Adrenal gland (tissue), 12 donors: ENCODE data around the gene C8G. TPM values are rescaled to one million over a fixed set of nuclear protein-coding genes. Genes with fewer than 3 reads are reported as not detected.

ENCODE experiments used
- DNase-seq, 7 donors: peaks; one replicate each; pipeline ENCODE4 v3.0.0-alpha.2; 2019 to 2020
- H3K27ac ChIP-seq, 5 donors: fragments of 200-600 bp; sonication (generic) in 4 of 5; 1 replicate in 3 of 5; 2 replicates in 2 of 5; pipeline versions ENCODE4 v1.5.1 to v1.8.0; 2016 to 2020; ENCODE audit warnings: mild to moderate bottlenecking in 1 of 5
- H3K27me3 ChIP-seq: fragments of 200-600 bp; 2 replicates; pipeline ENCODE4 v1.8.0; 2021
- H3K36me3 ChIP-seq, 2 donors: fragments of 200-600 bp; replicated peaks in 1 of 2; 1 replicate in 1 of 2; 2 replicates in 1 of 2; pipeline versions ENCODE4 v1.5.1 to v1.8.0; 2018 to 2022
- H3K4me1 ChIP-seq, 2 donors: fragments of 200-600 bp; replicated peaks in 1 of 2; 1 replicate in 1 of 2; 2 replicates in 1 of 2; pipeline versions ENCODE4 v1.5.1 to v1.8.0; 2018 to 2021
- H3K4me3 ChIP-seq, 4 donors: fragments of 200-600 bp; sonication (generic) in 3 of 4; one replicate each; pipeline ENCODE4 v1.5.1; 2016 to 2018
- H3K9me3 ChIP-seq, 3 donors: fragments of 200-600 bp; sonication (generic) in 1 of 3; replicated peaks in 1 of 3; 1 replicate in 2 of 3; 2 replicates in 1 of 3; pipeline versions ENCODE4 v1.5.1 to v1.8.0; 2016 to 2021
- CTCF ChIP-seq, 6 experiments: fragments of 450-650 bp in 4 of 6; fragments of 200-600 bp in 2 of 6; sonication (generic) in 1 of 6; IDR thresholded peaks; 1 replicate in 5 of 6; 2 replicates in 1 of 6; pipeline versions ENCODE4 v1.5.1 to v1.8.0; 2016 to 2021; ENCODE audit warnings: antibody characterized with exemption in 6 of 6, mild to moderate bottlenecking in 2 of 6, moderate library complexity in 1 of 6
- POLR2A ChIP-seq, 2 donors: fragments of 450-650 bp; IDR thresholded peaks; one replicate each; pipeline ENCODE4 v1.6.1; 2017; ENCODE audit warnings: antibody characterized with exemption in 2 of 2, mild to moderate bottlenecking in 2 of 2, moderate library complexity in 1 of 2
- WGBS, 4 donors: extraction: QIAGEN DNeasy Blood & Tissue Kit in 2 of 4; methylation state at CpG; one replicate each; pipeline versions ENCODE4 v1.1.5 to v1.1.7; 2013 to 2017; 5-methylcytosine and 5-hydroxymethylcytosine counted together
- intact Hi-C, 2 donors: fragments of 100-400 bp; cut with DNase I; formaldehyde crosslinking; loops; one replicate each; pipeline versions ENCODE4 v1.14.1 to v1.15.0; 2022 to 2023
- polyA plus RNA-seq, 3 donors: library from polyadenylated mRNA; stranded (reverse); fragments of 200-250 nt in 2 of 3; fragments of 350-450 nt in 1 of 3; fragmentation: Illumina TruSeq in 1 of 3; extraction: RNeasy Lipid Tissue Mini Kit (QIAGEN cat#74804) in 1 of 3; gene quantifications; one replicate each; pipeline ENCODE4 v1.2.3, GENCODE V29; 2013 to 2014
- total RNA-seq, 9 donors: library from RNA; depleted of rRNA in 4 of 9; stranded (reverse); fragments of >200 nt in 4 of 9; fragments of 120-200 nt in 1 of 9; fragmentation: NEBNext Ultra II Directional in 1 of 9; extraction: Animal tissue kit (Norgen Biotek cat#: 25700) in 1 of 9; gene quantifications; one replicate each; pipeline versions ENCODE4 v1.1.0 to v1.2.4, GENCODE V29; 2013 to 2023
- donor health status: healthy with polysubstance abuse.
- donor health status: Bipolar disorder and iron deficiency.
- donor health status: DM: yes; HTN: yes; CAD: no.
- donor health status: DM: no; HTN: no; CAD: no.
- donor health status: DM: no; HTN: no; CAD: no.
- donor health status: DM: yes; HTN: yes; CAD: no.

Gene C8G
- total and polyA plus RNA-seq, 12 donors = 0.68 to 5.5 (median 2.2) TPM; not detected in 6

- DNase-seq = no peak
- H3K9me3 ChIP-seq = no peaks in the 10 kb centered on the region
- H3K4me3 ChIP-seq = no peak overlapping the region
- intact Hi-C loops = no loop called here
- H3K27ac ChIP-seq = peak overlapping the region in 1 of 5 donors; percentile 29
- H3K4me1 ChIP-seq = peaks cover 0 to 8% of the 10 kb centered on the region in 2 donors
- WGBS, 4 donors = 89 to 97% (median 94%) methylated on average over 6 to 15 of the region's 15 CpGs
- TF ChIP-seq POLR2A (IDR thresholded peaks at IDR 0.05) (no peak), CTCF (IDR thresholded peaks at IDR 0.05) (no peak)
- no peaks in the 10 kb centered on the region for H3K36me3 ChIP-seq
- H3K27me3 ChIP-seq = no peaks in the 10 kb centered on the region
These were observed 18.3 kb downstream of the C8G start for GRCh38 chr9:136963341-136963740.

GRCh38 chr9:136963751-136964150 is 18.7 kb downstream of the C8G start:
- Histone ChIP-seq H3K9me3 (no peaks in the 10 kb centered on the region), H3K27me3 (no peaks in the 10 kb centered on the region), H3K36me3 (no peaks in the 10 kb centered on the region), H3K27ac (peak overlapping the region in 1 of 5 donors; percentile 29), H3K4me3 (no peak overlapping the region), H3K4me1 (peaks cover 0 to 8% of the 10 kb centered on the region in 2 donors)
- intact Hi-C loops = no loop called here
- TF ChIP-seq POLR2A (IDR thresholded peaks at IDR 0.05) (no peak), CTCF (IDR thresholded peaks at IDR 0.05) (no peak)
- WGBS, 4 donors = 83 to 100% (median 91%) methylated on average over 1 to 12 of the region's 12 CpGs
- no peak for DNase-seq

- Histone ChIP-seq H3K4me1 (peaks cover 0 to 8% of the 10 kb centered on the region in 2 donors), H3K36me3 (no peaks in the 10 kb centered on the region), H3K9me3 (no peaks in the 10 kb centered on the region), H3K27me3 (no peaks in the 10 kb centered on the region), H3K4me3 (no peak overlapping the region), H3K27ac (peak overlapping the region in 1 of 5 donors; percentile 29)
- intact Hi-C loops = no loop called here
- no peak for DNase-seq
- WGBS, 4 donors = 70 to 90% (median 79%) methylated on average over 4 to 22 of the region's 22 CpGs
- TF ChIP-seq POLR2A (IDR thresholded peaks at IDR 0.05) (no peak), CTCF (IDR thresholded peaks at IDR 0.05) (no peak)
These were observed 19.2 kb downstream of the C8G start for GRCh38 chr9:136964171-136964689.

GRCh38 chr9:136964833-136965422 is 19.9 kb downstream of the C8G start:
- no peak overlapping the region for H3K27ac ChIP-seq
- H3K36me3 ChIP-seq = no peaks in the 10 kb centered on the region
- H3K9me3 ChIP-seq = no peaks in the 10 kb centered on the region
- H3K4me1 ChIP-seq = peaks cover 0 to 8% of the 10 kb centered on the region in 2 donors
- intact Hi-C loops = no loop called here
- 85 to 92% (median 88%) methylated on average over 26 of the region's 26 CpGs for WGBS, 4 donors
- no peaks in the 10 kb centered on the region for H3K27me3 ChIP-seq
- no peak overlapping the region for H3K4me3 ChIP-seq
- DNase-seq = no peak
- TF ChIP-seq CTCF (IDR thresholded peaks at IDR 0.05) (no peak), POLR2A (IDR thresholded peaks at IDR 0.05) (no peak)
